H9 (cell line): ENCODE measurements around the gene AIF1. TPM values are rescaled to one million over a fixed set of nuclear protein-coding genes. Genes with fewer than 3 reads are reported as not detected.

Experiments
- DNase-seq: peaks from one replicate; pipeline ENCODE4 v3.0.0-alpha.2; 2017
- H2AFZ ChIP-seq: one replicate; pipeline ENCODE4 v1.6.1; 2013; ENCODE audit warnings: mild to moderate bottlenecking, low read length, control low read depth, moderate library complexity
- H2AK5ac ChIP-seq: 2 replicates; pipeline ENCODE4 v1.6.1; 2013; ENCODE audit warnings: low read length, control low read depth, mixed read lengths; ENCODE audit not compliant: insufficient read length
- H2BK120ac ChIP-seq: one replicate; pipeline ENCODE4 v1.6.1; 2013; ENCODE audit warnings: low read depth, mild to moderate bottlenecking, low read length, control low read depth, inconsistent platforms; ENCODE audit not compliant: poor library complexity, severe bottlenecking
- H2BK12ac ChIP-seq: 2 replicates; pipeline ENCODE4 v1.6.1; 2013; ENCODE audit warnings: low read length, control low read depth, mixed read lengths, low read depth; ENCODE audit not compliant: insufficient read length
- H2BK15ac ChIP-seq: 2 replicates; pipeline ENCODE4 v1.6.1; 2013; ENCODE audit warnings: low read depth, low read length, control low read depth
- H2BK20ac ChIP-seq: one replicate; pipeline ENCODE4 v1.6.1; 2013; ENCODE audit warnings: low read depth, mild to moderate bottlenecking, low read length, control low read depth, inconsistent platforms; ENCODE audit not compliant: poor library complexity, severe bottlenecking
- H2BK5ac ChIP-seq: 2 replicates; pipeline ENCODE4 v1.6.1; 2013; ENCODE audit warnings: low read length, control low read depth, mixed read lengths; ENCODE audit not compliant: insufficient read length
- H3K14ac ChIP-seq: 2 replicates; pipeline ENCODE4 v1.6.1; 2013; ENCODE audit warnings: low read length, control low read depth; ENCODE audit not compliant: insufficient read depth
- H3K18ac ChIP-seq: 2 replicates; pipeline ENCODE4 v1.6.1; 2013; ENCODE audit warnings: low read depth, mild to moderate bottlenecking, mixed read lengths, low read length, control low read depth; ENCODE audit not compliant: insufficient read length
- H3K23ac ChIP-seq: 2 replicates; pipeline ENCODE4 v1.6.1; 2013; ENCODE audit warnings: low read length, control low read depth, mixed read lengths, low read depth; ENCODE audit not compliant: insufficient read length
- H3K23me2 ChIP-seq: 2 replicates; pipeline ENCODE4 v1.6.1; 2013; ENCODE audit warnings: low read depth, mild to moderate bottlenecking, mixed read lengths, low read length, control low read depth; ENCODE audit not compliant: insufficient read length, poor library complexity, severe bottlenecking
- H3K27ac ChIP-seq: 2 replicates; pipeline ENCODE4 v1.5.1; 2013; ENCODE audit warnings: low read length, control low read depth, mixed read lengths, low read depth; ENCODE audit not compliant: insufficient read length
- H3K27me3 ChIP-seq: 2 replicates; pipeline ENCODE4 v1.6.1; 2013; ENCODE audit warnings: low read length, control low read depth, inconsistent platforms; ENCODE audit not compliant: insufficient read depth
- H3K4ac ChIP-seq: 2 replicates; pipeline ENCODE4 v1.6.1; 2013; ENCODE audit warnings: low read depth, mild to moderate bottlenecking, control low read depth, inconsistent platforms, low read length, moderate library complexity
- H3K4me1 ChIP-seq: 2 replicates; pipeline ENCODE4 v1.6.1; 2013; ENCODE audit warnings: low read length, control low read depth, inconsistent platforms; ENCODE audit not compliant: insufficient read depth
- H3K4me2 ChIP-seq: 2 replicates; pipeline ENCODE4 v1.6.1; 2013; ENCODE audit warnings: low read length, control low read depth, mixed read lengths; ENCODE audit not compliant: insufficient read length, insufficient read depth
- H3K56ac ChIP-seq: 2 replicates; pipeline ENCODE4 v1.6.1; 2013; ENCODE audit warnings: low read depth, mild to moderate bottlenecking, mixed read lengths, low read length, control low read depth; ENCODE audit not compliant: insufficient read length
- H3K79me1 ChIP-seq: 2 replicates; pipeline ENCODE4 v1.6.1; 2013; ENCODE audit warnings: low read depth, mild to moderate bottlenecking, moderate library complexity, low read length, control low read depth, inconsistent platforms; ENCODE audit not compliant: insufficient read depth, poor library complexity, severe bottlenecking
- H3K79me2 ChIP-seq: 2 replicates; pipeline ENCODE4 v1.6.1; 2013; ENCODE audit warnings: low read length, control low read depth, inconsistent platforms; ENCODE audit not compliant: insufficient read depth
- H3K9ac ChIP-seq: 2 replicates; pipeline ENCODE4 v1.6.1; 2013; ENCODE audit warnings: low read length, control low read depth, mixed read lengths; ENCODE audit not compliant: insufficient read length; ENCODE audit errors: extremely low read depth
- H3K9me3 ChIP-seq: one replicate; pipeline ENCODE4 v1.6.1; 2013; ENCODE audit warnings: low read depth, low read length, inconsistent platforms; ENCODE audit not compliant: control insufficient read depth
- H3T11ph ChIP-seq: one replicate; pipeline ENCODE4 v1.6.1; 2013; ENCODE audit warnings: mild to moderate bottlenecking, low read length, control low read depth, inconsistent platforms
- H4K20me1 ChIP-seq: one replicate; pipeline ENCODE4 v1.6.1; 2013; ENCODE audit not compliant: control insufficient read depth, insufficient read length, insufficient read depth
- H4K5ac ChIP-seq: 2 replicates; pipeline ENCODE4 v1.6.1; 2013; ENCODE audit warnings: low read depth, mild to moderate bottlenecking, mixed read lengths, low read length, control low read depth; ENCODE audit not compliant: insufficient read length
- H4K8ac ChIP-seq: replicated peaks from 2 replicates; pipeline ENCODE4 v1.6.1; 2013; ENCODE audit warnings: low read length, control low read depth, mixed read lengths, low read depth; ENCODE audit not compliant: insufficient read length
- H4K91ac ChIP-seq: 2 replicates; pipeline ENCODE4 v1.6.1; 2013; ENCODE audit warnings: low read depth, mild to moderate bottlenecking, moderate library complexity, mixed read lengths, low read length, control low read depth; ENCODE audit not compliant: insufficient read length
- H3K27ac Mint-ChIP-seq, 3 experiments: 2 replicates in 2 of 3; 3 replicates in 1 of 3; pipeline ENCODE4 v1.8.0; 2020 to 2021; ENCODE audit warnings: mixed read lengths in 3 of 3, mild to moderate bottlenecking in 1 of 3, moderate library complexity in 1 of 3
- H3K27me3 Mint-ChIP-seq: 2 replicates; pipeline ENCODE4 v1.8.0; 2021; ENCODE audit warnings: low read depth, mild to moderate bottlenecking, moderate library complexity, mixed read lengths
- H3K36me3 Mint-ChIP-seq, 3 experiments: 2 replicates in 2 of 3; 3 replicates in 1 of 3; pipeline ENCODE4 v1.8.0; 2020 to 2021; ENCODE audit warnings: low read depth in 3 of 3, mixed read lengths in 3 of 3; ENCODE audit not compliant: insufficient read depth in 1 of 3
- H3K4me1 Mint-ChIP-seq, 2 experiments: 2 replicates each; pipeline ENCODE4 v1.8.0; 2020; ENCODE audit warnings: mixed read lengths in 2 of 2
- H3K4me3 Mint-ChIP-seq, 2 experiments: 2 replicates in 1 of 2; 3 replicates in 1 of 2; pipeline ENCODE4 v1.8.0; 2020 to 2021; ENCODE audit warnings: mild to moderate bottlenecking in 2 of 2, mixed read lengths in 2 of 2, moderate library complexity in 1 of 2
- H3K9me3 Mint-ChIP-seq, 2 experiments: 2 replicates in 1 of 2; 3 replicates in 1 of 2; pipeline ENCODE4 v1.8.0; 2020; ENCODE audit warnings: mild to moderate bottlenecking in 2 of 2, mixed read lengths in 2 of 2, moderate library complexity in 1 of 2
- WGBS: extraction: QIAGEN DNeasy Blood & Tissue Kit; methylation state at CpG from one replicate; pipeline ENCODE4 v1.1.7; 2013; ENCODE audit warnings: missing lambda C conversion rate, low lambda C conversion rate, mixed read lengths; ENCODE audit not compliant: insufficient read length; ENCODE audit errors: extremely low coverage; 5-methylcytosine and 5-hydroxymethylcytosine counted together
- total RNA-seq: library from RNA; stranded (reverse); gene quantifications from 2 replicates; pipeline ENCODE4 v1.2.1, GENCODE V29; 2021
- TF ChIP-seq, protein P1 (sequence below): fragments of 200-600 bp; sonication (generic); conservative IDR thresholded peaks from 3 replicates; pipeline ENCODE4 v1.8.0; 2021; ENCODE audit warnings: antibody characterized with exemption, mild to moderate bottlenecking

The AIF1 gene
- total RNA-seq, 1 experiment from 2014 or later, result 4.2 TPM

GRCh38 chr6:31661262-31662123 is 46.5 kb downstream of the AIF1 start:
- Histone ChIP-seq H3K27me3 (no peaks in the 10 kb centered on the region), H3K14ac (no peak overlapping the region), H3K9me3 (no peaks in the 10 kb centered on the region), H3K18ac (no peak overlapping the region), H3K23me2 (peaks cover 24% of the 10 kb centered on the region), H3K4ac (no peak overlapping the region), H3K9ac (peak overlapping the region; percentile 58), H3T11ph (no peak overlapping the region), H4K91ac (no peak overlapping the region), H2BK5ac (no peak overlapping the region), H3K27ac (no peak overlapping the region), H3K4me2 (peak overlapping the region; percentile 73), H2BK120ac (no peak overlapping the region), H3K4me1 (no peaks in the 10 kb centered on the region), H2AK5ac (no peak overlapping the region), H4K5ac (no peak overlapping the region), H2AFZ (no peak overlapping the region), H3K79me2 (peaks cover 7% of the 10 kb centered on the region; the same call in 1 of the 2 replicates), H3K56ac (no peak overlapping the region), H4K8ac (no peak overlapping the region), H3K23ac (no peak overlapping the region), H2BK20ac (no peak overlapping the region), H2BK15ac (no peak overlapping the region), H2BK12ac (no peak overlapping the region), H4K20me1 (no peaks in the 10 kb centered on the region), H3K79me1 (peaks cover 15% of the 10 kb centered on the region)
- peaks cover 29 to 52% (median 43%) of the 10 kb centered on the region in 3 experiments for H3K36me3 Mint-ChIP-seq
- H3K4me3 Mint-ChIP-seq, result peak overlapping the region; percentile 87 to 92
- DNase-seq, result no peak
- H3K27ac Mint-ChIP-seq, result peak overlapping the region; percentile 85 to 95 (median 93)
- no peaks in the 10 kb centered on the region for H3K9me3 Mint-ChIP-seq
- TF ChIP-seq, protein P1, sequence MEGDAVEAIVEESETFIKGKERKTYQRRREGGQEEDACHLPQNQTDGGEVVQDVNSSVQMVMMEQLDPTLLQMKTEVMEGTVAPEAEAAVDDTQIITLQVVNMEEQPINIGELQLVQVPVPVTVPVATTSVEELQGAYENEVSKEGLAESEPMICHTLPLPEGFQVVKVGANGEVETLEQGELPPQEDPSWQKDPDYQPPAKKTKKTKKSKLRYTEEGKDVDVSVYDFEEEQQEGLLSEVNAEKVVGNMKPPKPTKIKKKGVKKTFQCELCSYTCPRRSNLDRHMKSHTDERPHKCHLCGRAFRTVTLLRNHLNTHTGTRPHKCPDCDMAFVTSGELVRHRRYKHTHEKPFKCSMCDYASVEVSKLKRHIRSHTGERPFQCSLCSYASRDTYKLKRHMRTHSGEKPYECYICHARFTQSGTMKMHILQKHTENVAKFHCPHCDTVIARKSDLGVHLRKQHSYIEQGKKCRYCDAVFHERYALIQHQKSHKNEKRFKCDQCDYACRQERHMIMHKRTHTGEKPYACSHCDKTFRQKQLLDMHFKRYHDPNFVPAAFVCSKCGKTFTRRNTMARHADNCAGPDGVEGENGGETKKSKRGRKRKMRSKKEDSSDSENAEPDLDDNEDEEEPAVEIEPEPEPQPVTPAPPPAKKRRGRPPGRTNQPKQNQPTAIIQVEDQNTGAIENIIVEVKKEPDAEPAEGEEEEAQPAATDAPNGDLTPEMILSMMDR, result no peak
- H3K27me3 Mint-ChIP-seq, result no peaks in the 10 kb centered on the region; the same call in 1 of the 2 replicates
- peaks cover 38 to 47% of the 10 kb centered on the region in 2 experiments for H3K4me1 Mint-ChIP-seq
- no CpG with 5 or more reads among the region's 12 CpGs for WGBS
